Transverse colon (tissue), 4 donors: Measurements from ENCODE around the gene DOCK10. TPM values are rescaled to one million over a fixed set of nuclear protein-coding genes. Genes with fewer than 3 reads are reported as not detected.

ENCODE experiments used
- DNase-seq: peaks from one replicate; pipeline ENCODE4 v3.0.0-alpha.2; 2019
- H3K27ac ChIP-seq, 4 donors: fragments of 200-600 bp; sonication (generic); 2 replicates each; pipeline ENCODE4 v1.5.1; 2016 to 2018; ENCODE audit warnings: inconsistent platforms in 4 of 4
- H3K27me3 ChIP-seq: fragments of 200-600 bp; sonication (generic); 2 replicates; pipeline ENCODE4 v1.5.1; 2017; ENCODE audit warnings: inconsistent platforms
- H3K36me3 ChIP-seq, 4 donors: fragments of 200-600 bp; sonication (generic); 2 replicates each; pipeline ENCODE4 v1.5.1; 2017 to 2019; ENCODE audit warnings: inconsistent platforms in 4 of 4
- H3K4me1 ChIP-seq, 4 donors: fragments of 200-600 bp; sonication (generic); 2 replicates each; pipeline ENCODE4 v1.5.1; 2017 to 2020; ENCODE audit warnings: inconsistent platforms in 4 of 4
- H3K4me3 ChIP-seq, 4 donors: fragments of 200-600 bp; sonication (generic); 1 replicate in 1 of 4; 2 replicates in 3 of 4; pipeline versions ENCODE4 v1.5.1 to v1.6.1; 2017 to 2019; ENCODE audit warnings: inconsistent platforms in 4 of 4
- H3K9me3 ChIP-seq, 2 donors: fragments of 200-600 bp; sonication (generic); 2 replicates each; pipeline ENCODE4 v1.5.1; 2017 to 2019; ENCODE audit warnings: inconsistent platforms in 2 of 2
- EP300 ChIP-seq: sonication (generic); formaldehyde crosslinking; IDR thresholded peaks from one replicate; pipeline ENCODE4 v1.6.1; 2017; ENCODE audit warnings: antibody characterized with exemption, low read depth
- POLR2A ChIP-seq: fragments of 450-650 bp; IDR thresholded peaks from one replicate; pipeline ENCODE4 v1.6.1; 2016; ENCODE audit warnings: antibody characterized with exemption, mild to moderate bottlenecking, moderate library complexity
- POLR2AphosphoS5 ChIP-seq, 3 donors: sonication (generic); formaldehyde crosslinking; IDR thresholded peaks; one replicate each; pipeline ENCODE4 v1.6.1; 2016; ENCODE audit warnings: antibody characterized with exemption in 3 of 3
- WGBS, 2 donors: methylation state at CpG; one replicate each; pipeline ENCODE4 v1.1.5; 2018; ENCODE audit warnings: low coverage in 1 of 2; 5-methylcytosine and 5-hydroxymethylcytosine counted together
- in situ Hi-C, 4 donors: fragments of 200-750 bp; cut with MboI; loops; one replicate each; pipeline versions ENCODE4 v1.15.0 to v1.15.1; 2017; ENCODE audit warnings: low sequenced_read_pairs in 3 of 4, low pct_ligation_motif_present in 1 of 4, low pct_unique_long_range_greater_than_20kb in 1 of 4
- intact Hi-C: fragments of 100-400 bp; cut with DNase I; formaldehyde crosslinking; loops from one replicate; pipeline ENCODE4 v1.15.1; 2023; ENCODE audit warnings: low total_unique reads
- total RNA-seq, 4 donors: library from RNA; depleted of rRNA; stranded (reverse); fragments of >200 nt; gene quantifications; one replicate each; pipeline ENCODE4 v1.1.0, GENCODE V29; 2016
- TF ChIP-seq, protein P1 (sequence below), 5 experiments: fragments of 200-600 bp in 3 of 5; fragments of 450-650 bp in 2 of 5; sonication (generic) in 3 of 5; IDR thresholded peaks; 1 replicate in 2 of 5; 2 replicates in 3 of 5; pipeline ENCODE4 v1.5.1; 2016 to 2017; ENCODE audit warnings: antibody characterized with exemption in 5 of 5, inconsistent platforms in 3 of 5, mild to moderate bottlenecking in 2 of 5, moderate library complexity in 1 of 5

DOCK10 gene
- total RNA-seq, 4 donors from 2014 or later, result 5.2 to 64.7 (median 14.5) TPM

DNA sequence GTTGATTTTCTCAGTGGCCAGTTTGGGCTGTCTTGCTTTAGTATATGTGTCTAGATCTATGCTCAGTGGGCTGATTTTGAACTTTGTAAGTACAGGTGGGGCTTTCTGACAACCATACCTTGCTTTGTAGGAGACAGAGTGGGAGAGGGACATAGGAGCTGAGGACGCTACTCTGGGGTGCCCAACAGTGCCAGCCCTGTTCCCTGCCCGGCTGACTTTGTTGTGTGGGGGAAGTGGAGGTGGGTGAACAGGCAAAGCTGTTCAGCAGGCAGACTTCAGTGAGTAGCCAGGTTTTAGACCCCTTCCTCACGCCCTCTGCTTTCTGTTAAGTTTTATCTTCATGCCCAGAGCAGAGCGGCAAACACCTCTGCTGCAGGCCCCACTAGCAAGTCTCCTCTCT, 44.2 kb upstream of the DOCK10 start:
- in situ Hi-C loops (no loop called here), intact Hi-C loops (no loop called here)
- Histone ChIP-seq H3K9me3 (no peaks in the 10 kb centered on the region), H3K36me3 (no peaks in the 10 kb centered on the region), H3K27me3 (peaks cover 5% of the 10 kb centered on the region), H3K4me3 (no peak overlapping the region), H3K4me1 (no peaks in the 10 kb centered on the region), H3K27ac (no peak overlapping the region)
- DNase-seq, result no peak
- TF ChIP-seq EP300 (no peak), POLR2AphosphoS5 (IDR thresholded peaks at IDR 0.05) (no peak), POLR2A (no peak)
- TF ChIP-seq, protein P1, sequence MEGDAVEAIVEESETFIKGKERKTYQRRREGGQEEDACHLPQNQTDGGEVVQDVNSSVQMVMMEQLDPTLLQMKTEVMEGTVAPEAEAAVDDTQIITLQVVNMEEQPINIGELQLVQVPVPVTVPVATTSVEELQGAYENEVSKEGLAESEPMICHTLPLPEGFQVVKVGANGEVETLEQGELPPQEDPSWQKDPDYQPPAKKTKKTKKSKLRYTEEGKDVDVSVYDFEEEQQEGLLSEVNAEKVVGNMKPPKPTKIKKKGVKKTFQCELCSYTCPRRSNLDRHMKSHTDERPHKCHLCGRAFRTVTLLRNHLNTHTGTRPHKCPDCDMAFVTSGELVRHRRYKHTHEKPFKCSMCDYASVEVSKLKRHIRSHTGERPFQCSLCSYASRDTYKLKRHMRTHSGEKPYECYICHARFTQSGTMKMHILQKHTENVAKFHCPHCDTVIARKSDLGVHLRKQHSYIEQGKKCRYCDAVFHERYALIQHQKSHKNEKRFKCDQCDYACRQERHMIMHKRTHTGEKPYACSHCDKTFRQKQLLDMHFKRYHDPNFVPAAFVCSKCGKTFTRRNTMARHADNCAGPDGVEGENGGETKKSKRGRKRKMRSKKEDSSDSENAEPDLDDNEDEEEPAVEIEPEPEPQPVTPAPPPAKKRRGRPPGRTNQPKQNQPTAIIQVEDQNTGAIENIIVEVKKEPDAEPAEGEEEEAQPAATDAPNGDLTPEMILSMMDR (IDR thresholded peaks at IDR 0.05), result no peak
- 90 to 100% methylated on average over 1 to 4 of the region's 4 CpGs for WGBS, 2 donors

DNA sequence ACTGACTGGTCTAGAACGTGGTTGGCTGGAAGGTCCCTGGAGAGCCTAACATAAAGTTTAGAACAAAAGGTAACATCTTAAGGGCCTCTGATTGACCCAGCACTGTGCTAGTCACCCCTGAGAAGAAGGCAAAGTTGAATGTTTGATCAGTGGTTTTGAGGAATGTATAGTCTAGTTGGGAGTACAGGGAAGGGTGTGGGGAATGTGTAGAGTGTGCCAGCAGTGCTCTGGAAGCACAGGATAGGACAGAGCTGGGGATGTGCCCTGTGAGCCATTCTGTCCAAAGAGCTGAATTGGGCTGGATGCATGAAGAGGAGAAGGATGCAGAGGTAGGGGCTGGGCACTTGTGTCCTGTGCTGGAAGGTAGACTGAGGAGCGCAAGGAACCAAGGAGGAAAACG, 41.0 kb upstream of the DOCK10 start:
- Histone ChIP-seq H3K4me3 (no peak overlapping the region), H3K27ac (no peak overlapping the region), H3K4me1 (no peaks in the 10 kb centered on the region), H3K9me3 (no peaks in the 10 kb centered on the region), H3K27me3 (no peaks in the 10 kb centered on the region), H3K36me3 (no peaks in the 10 kb centered on the region)
- DNase-seq, result no peak
- 90 to 94% methylated on average over 3 of the region's 3 CpGs for WGBS, 2 donors
- TF ChIP-seq, protein P1 (IDR thresholded peaks at IDR 0.05), result no peak
- no peak for TF ChIP-seq POLR2A
- intact Hi-C loops, result no loop called here
- in situ Hi-C loops, result no loop called here

DNA sequence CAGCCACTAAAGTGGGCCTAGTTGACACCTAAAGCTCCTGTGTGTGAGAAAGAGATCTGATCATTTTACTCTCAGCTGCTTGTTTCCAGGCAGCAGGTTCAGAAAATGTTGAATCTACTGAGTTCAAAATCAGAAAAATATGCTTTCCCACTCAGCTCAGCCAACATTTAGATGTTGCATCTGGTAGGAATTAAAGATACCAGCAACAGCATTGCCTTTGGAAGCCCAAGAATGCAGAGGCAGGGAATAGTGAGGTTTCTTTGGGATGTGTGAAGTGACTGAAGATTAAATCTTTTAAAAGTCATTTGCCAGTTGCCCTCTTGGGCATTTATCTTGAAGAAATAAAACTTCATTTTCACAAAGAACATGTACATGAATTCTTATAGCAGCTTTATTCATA, 33.9 kb upstream of the DOCK10 start:
- H3K9me3 ChIP-seq, result no peaks in the 10 kb centered on the region
- H3K4me1 ChIP-seq, result no peaks in the 10 kb centered on the region
- H3K4me3 ChIP-seq, result no peak overlapping the region
- DNase-seq, result no peak
- no peak overlapping the region for H3K27ac ChIP-seq
- in situ Hi-C loops (no loop called here), intact Hi-C loops (no loop called here)
- TF ChIP-seq POLR2A (no peak), POLR2AphosphoS5 (IDR thresholded peaks at IDR 0.05) (no peak), EP300 (no peak)
- TF ChIP-seq, protein P1 (IDR thresholded peaks at IDR 0.05), result no peak
- H3K27me3 ChIP-seq, result no peaks in the 10 kb centered on the region
- H3K36me3 ChIP-seq, result no peaks in the 10 kb centered on the region

DNA sequence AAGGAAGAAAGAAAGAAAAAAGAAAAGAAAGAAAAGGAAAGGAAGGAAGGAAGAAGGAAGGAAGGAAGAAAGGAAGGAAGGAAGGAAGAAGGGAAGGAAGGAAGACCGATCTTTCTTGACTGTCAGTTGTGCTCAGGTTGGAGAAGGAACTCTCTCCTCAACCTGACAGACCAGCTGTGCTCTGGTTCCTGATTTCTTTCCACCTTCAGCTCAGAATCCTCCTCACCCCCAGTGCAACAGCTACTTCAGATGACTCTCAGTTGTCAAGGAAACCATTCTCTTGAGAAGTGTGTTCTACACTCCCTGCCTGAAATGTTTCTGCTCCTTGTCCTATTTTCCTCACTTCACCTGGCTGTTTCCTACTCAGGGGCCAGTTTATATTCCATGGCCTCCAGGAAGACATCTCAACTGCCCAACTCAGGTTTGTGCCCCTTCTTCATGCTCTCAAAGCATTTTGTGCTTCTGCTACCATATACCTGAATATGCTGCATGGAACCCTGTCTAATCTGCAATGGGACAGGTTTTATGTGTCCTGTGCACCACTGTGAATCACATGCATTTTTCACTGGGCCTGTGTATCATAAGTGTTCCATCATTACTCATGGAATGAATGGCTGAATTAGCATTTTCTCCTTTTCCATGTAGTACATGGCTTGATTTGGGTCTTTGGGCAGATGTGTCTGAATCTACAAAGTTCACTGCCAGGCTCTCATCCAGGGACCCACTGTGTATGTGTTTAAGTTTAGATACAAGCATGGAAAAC, 32.8 kb upstream of the DOCK10 start:
- Histone ChIP-seq H3K27me3 (no peaks in the 10 kb centered on the region), H3K36me3 (no peaks in the 10 kb centered on the region), H3K9me3 (no peaks in the 10 kb centered on the region), H3K4me3 (no peak overlapping the region), H3K4me1 (no peaks in the 10 kb centered on the region), H3K27ac (no peak overlapping the region)
- WGBS, 2 donors, result 77 to 86% methylated on average over 1 of the region's 1 CpG
- intact Hi-C loops, result no loop called here
- TF ChIP-seq EP300 (no peak), POLR2AphosphoS5 (IDR thresholded peaks at IDR 0.05) (no peak), POLR2A (no peak)
- TF ChIP-seq, protein P1 (IDR thresholded peaks at IDR 0.05), result no peak
- DNase-seq, result no peak
- in situ Hi-C loops, result no loop called here
